Suprapubic skin (tissue), 3 donors: ENCODE results near the gene SORCS2.

Experiments
- CTCF ChIP-seq, 2 donors: fragments of 200-600 bp in 1 of 2; fragments of 450-650 bp in 1 of 2; sonication (generic) in 1 of 2; IDR thresholded peaks; one replicate each; pipeline ENCODE4 v1.5.1; 2016 to 2019; ENCODE audit warnings: antibody characterized with exemption in 2 of 2, mild to moderate bottlenecking in 1 of 2, moderate library complexity in 1 of 2
- POLR2AphosphoS5 ChIP-seq, 3 donors: sonication (generic); formaldehyde crosslinking; IDR thresholded peaks; one replicate each; pipeline ENCODE4 v1.6.1; 2017; ENCODE audit warnings: antibody characterized with exemption in 3 of 3

- no peak for TF ChIP-seq CTCF (IDR thresholded peaks at IDR 0.05)
- TF ChIP-seq POLR2AphosphoS5 (IDR thresholded peaks at IDR 0.05), result no peak
Measured at GRCh38 chr4:7332216-7333023, 140.1 kb downstream of the SORCS2 start.
